Karpas-422 (cell line): ENCODE results near the gene VSTM2L. TPM values are rescaled to one million over a fixed set of nuclear protein-coding genes. Genes with fewer than 3 reads are reported as not detected.

Experiments used
- DNase-seq: peaks from one replicate; pipeline ENCODE4 v3.0.0-alpha.2; 2015
- H2AFZ ChIP-seq: fragments of 200-600 bp; sonication (generic); 2 replicates; pipeline ENCODE4 v1.6.1; 2014; ENCODE audit warnings: antibody characterized with exemption, low read length, mixed read lengths
- H3K27ac ChIP-seq: fragments of 200-600 bp; sonication (generic); 2 replicates; pipeline ENCODE4 v1.5.1; 2014; ENCODE audit warnings: mild to moderate bottlenecking, low read length, moderate library complexity
- H3K27me3 ChIP-seq: fragments of 200-600 bp; sonication (generic); 2 replicates; pipeline ENCODE4 v1.6.1; 2014; ENCODE audit warnings: low read length, mixed read lengths
- H3K36me3 ChIP-seq: fragments of 200-600 bp; sonication (generic); 2 replicates; pipeline ENCODE4 v1.6.1; 2014; ENCODE audit warnings: low read length, mixed read lengths; ENCODE audit not compliant: insufficient read depth
- H3K4me1 ChIP-seq: fragments of 200-600 bp; sonication (generic); 2 replicates; pipeline ENCODE4 v1.6.1; 2014; ENCODE audit warnings: mild to moderate bottlenecking, low read length, mixed read lengths
- H3K4me2 ChIP-seq: fragments of 200-600 bp; sonication (generic); 2 replicates; pipeline ENCODE4 v1.6.1; 2014; ENCODE audit warnings: low read length, low read depth, mild to moderate bottlenecking; ENCODE audit not compliant: poor library complexity, severe bottlenecking
- H3K4me3 ChIP-seq: fragments of 200-600 bp; sonication (generic); 2 replicates; pipeline ENCODE4 v1.5.1; 2014; ENCODE audit warnings: mild to moderate bottlenecking, antibody characterized with exemption, low read length, mixed read lengths
- H3K79me2 ChIP-seq: fragments of 200-600 bp; sonication (generic); 2 replicates; pipeline ENCODE4 v1.6.1; 2014; ENCODE audit warnings: mild to moderate bottlenecking, low read length, mixed read lengths
- H3K9ac ChIP-seq: fragments of 200-600 bp; sonication (generic); 2 replicates; pipeline ENCODE4 v1.6.0; 2014; ENCODE audit warnings: low read length
- H3K9me2 ChIP-seq: fragments of 200-600 bp; sonication (generic), shearing (Covaris generic); replicated peaks from 2 replicates; pipeline ENCODE4 v1.6.0; 2014; ENCODE audit warnings: mild to moderate bottlenecking, low read length, moderate library complexity; ENCODE audit not compliant: insufficient read depth
- H3K9me3 ChIP-seq: fragments of 300-700, 200-600 bp; sonication (generic); 2 replicates; pipeline ENCODE4 v1.6.1; 2014; ENCODE audit warnings: low read length, mixed read lengths
- H4K20me1 ChIP-seq: fragments of 200-600 bp; sonication (generic); 2 replicates; pipeline ENCODE4 v1.6.1; 2014; ENCODE audit warnings: mild to moderate bottlenecking, antibody characterized with exemption, low read length, low read depth; ENCODE audit not compliant: insufficient read depth
- total RNA-seq: library from RNA; depleted of rRNA; stranded (reverse); fragments of >200 nt; shearing (Covaris generic); gene quantifications from 2 replicates; pipeline ENCODE4 v1.2.3, GENCODE V29; 2014; ENCODE audit warnings: low replicate concordance

VSTM2L gene
- total RNA-seq, 1 experiment from 2014 or later = not detected

DNA sequence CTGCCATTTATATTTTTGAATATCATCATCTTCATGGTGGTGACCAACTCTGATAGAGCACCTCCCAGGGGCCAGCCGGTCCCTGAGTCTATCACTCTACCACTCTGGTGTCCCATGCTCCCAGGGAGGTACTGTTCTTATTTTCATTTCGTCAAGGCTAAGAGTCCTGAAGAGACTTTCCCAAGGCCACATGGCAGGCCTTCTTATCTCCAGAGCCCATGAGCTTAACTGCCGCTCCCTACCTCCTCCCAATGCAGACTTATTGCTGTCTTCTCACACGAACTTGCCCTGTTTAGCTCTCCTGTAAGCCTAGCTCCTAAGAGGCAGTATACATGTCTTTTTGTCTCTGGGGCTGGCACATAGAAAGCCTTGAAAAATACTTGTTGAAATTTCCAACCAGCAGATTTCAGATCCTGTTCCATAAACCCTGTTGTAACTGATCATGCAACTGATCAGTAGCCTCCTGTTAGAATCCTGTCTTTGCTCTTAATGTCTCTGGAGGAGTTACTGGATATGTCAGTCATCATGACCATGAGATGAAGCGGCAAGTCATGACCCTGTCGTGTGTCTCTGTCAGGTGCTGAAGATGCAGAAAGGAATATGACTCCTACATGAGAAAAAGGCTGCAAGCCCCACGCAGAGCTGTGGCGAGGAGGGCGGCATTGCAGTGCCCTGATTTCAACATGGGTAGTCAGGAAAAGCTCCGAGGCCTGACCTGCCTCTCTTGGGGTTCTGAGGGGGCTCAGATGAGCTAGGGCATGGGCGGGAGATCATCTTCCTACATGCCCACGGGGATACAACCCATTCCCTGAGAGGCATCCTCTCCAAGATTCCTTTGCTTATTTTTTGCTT lies 70.4 kb downstream of the VSTM2L start:
- H3K79me2 ChIP-seq = no peaks in the 10 kb centered on the region
- H3K4me1 ChIP-seq = no peaks in the 10 kb centered on the region
- no peak overlapping the region for H3K27ac ChIP-seq
- no peaks in the 10 kb centered on the region for H3K9me3 ChIP-seq
- no peak overlapping the region for H3K9ac ChIP-seq
- no peak overlapping the region for H2AFZ ChIP-seq
- no peaks in the 10 kb centered on the region for H3K27me3 ChIP-seq
- H4K20me1 ChIP-seq = no peaks in the 10 kb centered on the region
- DNase-seq = peak; percentile 31
- H3K4me3 ChIP-seq = no peak overlapping the region
- H3K9me2 ChIP-seq = no peaks in the 10 kb centered on the region
- H3K4me2 ChIP-seq = no peak overlapping the region
- H3K36me3 ChIP-seq = no peaks in the 10 kb centered on the region

DNA sequence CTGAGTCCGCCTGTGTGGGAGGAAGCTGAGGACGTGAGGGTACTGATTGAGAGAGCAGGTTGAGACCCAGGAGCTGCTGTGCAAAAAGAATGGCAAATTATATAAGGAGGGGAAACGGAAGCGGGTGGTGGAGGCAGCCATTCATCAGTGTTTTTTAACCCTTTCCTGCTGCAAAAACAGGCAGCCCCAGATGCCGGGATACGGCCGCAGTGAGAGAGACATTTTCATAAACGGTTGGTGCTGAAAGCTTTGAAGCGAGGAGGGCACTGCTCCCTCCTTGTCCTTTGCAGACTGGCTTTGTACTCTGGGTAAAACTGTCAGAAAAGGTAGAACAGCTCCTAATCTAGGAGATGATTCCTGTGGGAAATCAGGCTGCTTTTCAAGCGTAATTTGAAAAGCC lies 74.0 kb downstream of the VSTM2L start:
- Histone ChIP-seq H3K4me3 (no peak overlapping the region), H3K79me2 (no peaks in the 10 kb centered on the region), H3K9me2 (no peaks in the 10 kb centered on the region), H3K36me3 (no peaks in the 10 kb centered on the region), H3K4me1 (no peaks in the 10 kb centered on the region), H3K27me3 (no peaks in the 10 kb centered on the region), H3K9me3 (no peaks in the 10 kb centered on the region), H2AFZ (no peak overlapping the region), H3K9ac (no peak overlapping the region), H3K4me2 (no peak overlapping the region), H4K20me1 (no peaks in the 10 kb centered on the region), H3K27ac (no peak overlapping the region)
- no peak for DNase-seq

DNA sequence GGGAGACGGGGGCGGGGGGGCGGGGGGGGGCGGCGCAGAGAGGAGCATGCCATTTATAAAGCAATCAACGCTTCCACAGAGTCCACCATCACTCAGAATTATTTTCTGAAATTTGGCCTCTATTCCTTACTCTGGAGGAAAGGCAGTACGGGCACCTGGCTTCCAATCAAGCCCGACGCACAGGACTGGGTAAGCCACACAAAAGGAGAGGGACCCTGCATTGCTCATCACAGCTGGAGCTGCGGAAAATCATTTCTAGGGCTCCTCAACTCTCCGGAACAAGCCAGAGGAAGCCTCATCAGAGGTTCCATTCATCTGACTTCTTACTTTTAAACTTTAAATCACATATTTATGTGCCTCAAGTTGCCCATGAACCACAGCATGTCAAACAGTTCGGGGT lies 74.4 kb downstream of the VSTM2L start:
- no peak overlapping the region for H3K4me3 ChIP-seq
- H3K79me2 ChIP-seq = no peaks in the 10 kb centered on the region
- no peak for DNase-seq
- H3K27me3 ChIP-seq = no peaks in the 10 kb centered on the region
- no peak overlapping the region for H3K27ac ChIP-seq
- H3K4me2 ChIP-seq = no peak overlapping the region
- no peaks in the 10 kb centered on the region for H4K20me1 ChIP-seq
- no peak overlapping the region for H3K9ac ChIP-seq
- H3K36me3 ChIP-seq = no peaks in the 10 kb centered on the region
- no peaks in the 10 kb centered on the region for H3K4me1 ChIP-seq
- H2AFZ ChIP-seq = no peak overlapping the region
- H3K9me3 ChIP-seq = no peaks in the 10 kb centered on the region
- no peaks in the 10 kb centered on the region for H3K9me2 ChIP-seq

DNA sequence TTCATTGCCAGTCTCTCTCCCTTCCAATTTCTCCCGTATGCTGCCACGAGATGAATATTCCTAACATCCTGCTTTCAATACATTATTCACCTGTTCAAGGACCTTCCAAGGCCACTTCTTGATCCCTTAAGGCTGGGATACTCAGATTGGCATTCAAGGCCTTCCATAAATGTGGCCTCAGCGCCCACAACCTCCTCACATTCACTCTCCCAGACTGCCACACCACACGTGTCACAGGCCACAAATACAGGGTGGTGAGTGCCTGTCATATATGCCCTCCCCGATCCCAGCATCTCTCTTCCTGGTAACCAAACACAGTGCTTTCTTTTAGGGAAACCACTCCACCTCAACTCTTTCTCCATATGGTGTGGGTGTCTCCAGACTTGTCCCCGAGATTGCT lies 74.9 kb downstream of the VSTM2L start:
- Histone ChIP-seq H3K9me2 (no peaks in the 10 kb centered on the region), H3K36me3 (no peaks in the 10 kb centered on the region), H3K4me2 (no peak overlapping the region), H3K27me3 (no peaks in the 10 kb centered on the region), H3K79me2 (no peaks in the 10 kb centered on the region), H3K9me3 (no peaks in the 10 kb centered on the region), H2AFZ (no peak overlapping the region), H3K4me1 (no peaks in the 10 kb centered on the region), H3K27ac (no peak overlapping the region), H3K9ac (no peak overlapping the region), H3K4me3 (no peak overlapping the region), H4K20me1 (no peaks in the 10 kb centered on the region)
- DNase-seq = no peak

DNA sequence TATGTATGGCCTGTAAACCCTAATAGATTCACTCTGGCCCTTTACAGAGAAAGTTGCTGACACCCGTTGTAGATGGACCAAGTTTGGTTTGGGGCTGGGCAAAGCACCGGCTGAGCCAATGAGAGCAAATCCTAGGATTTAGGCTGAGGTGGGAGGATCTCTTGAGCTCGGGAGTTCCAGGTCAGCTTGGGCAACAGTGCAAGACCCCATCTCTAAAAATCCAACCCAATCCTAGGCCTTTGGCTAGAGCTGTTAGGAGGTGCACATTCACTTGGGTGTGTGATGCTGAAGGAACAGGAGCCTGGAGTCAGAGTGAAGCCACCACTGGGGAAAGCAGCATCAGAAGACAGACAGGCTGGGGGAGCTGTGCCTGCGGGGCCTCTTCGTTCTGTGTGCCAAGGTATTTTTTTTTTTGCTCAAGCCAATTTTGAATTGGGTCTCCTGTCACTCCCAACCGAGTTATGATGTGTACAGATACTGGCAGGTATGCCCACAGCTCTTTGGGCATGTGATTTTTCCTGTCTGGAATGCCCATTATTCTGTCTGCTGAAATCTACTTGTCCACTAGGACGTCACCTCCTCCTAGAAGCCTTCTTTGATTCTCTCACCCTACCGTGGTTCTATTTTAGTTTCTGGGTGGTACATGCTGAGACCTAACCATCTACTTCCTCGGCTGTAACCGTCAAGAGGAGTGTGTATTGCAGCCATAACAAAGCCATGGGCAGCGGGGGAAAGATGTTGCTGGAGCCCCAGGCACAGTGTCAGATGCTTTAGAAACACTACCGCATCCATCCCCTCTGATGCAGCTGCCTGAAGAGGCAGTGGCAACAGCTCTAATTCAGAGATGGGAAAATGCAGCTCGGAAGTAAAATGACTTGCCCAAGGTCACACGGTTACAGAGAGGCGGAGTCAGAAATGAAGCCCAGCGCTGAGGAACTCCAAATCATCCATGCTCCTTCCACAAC lies 76.4 kb downstream of the VSTM2L start:
- Histone ChIP-seq H3K4me3 (no peak overlapping the region), H3K27me3 (no peaks in the 10 kb centered on the region), H3K9me2 (no peaks in the 10 kb centered on the region), H3K27ac (no peak overlapping the region), H3K79me2 (no peaks in the 10 kb centered on the region), H2AFZ (no peak overlapping the region), H3K4me1 (no peaks in the 10 kb centered on the region), H4K20me1 (no peaks in the 10 kb centered on the region), H3K36me3 (no peaks in the 10 kb centered on the region), H3K9ac (no peak overlapping the region), H3K9me3 (no peaks in the 10 kb centered on the region), H3K4me2 (no peak overlapping the region)
- DNase-seq = no peak

DNA sequence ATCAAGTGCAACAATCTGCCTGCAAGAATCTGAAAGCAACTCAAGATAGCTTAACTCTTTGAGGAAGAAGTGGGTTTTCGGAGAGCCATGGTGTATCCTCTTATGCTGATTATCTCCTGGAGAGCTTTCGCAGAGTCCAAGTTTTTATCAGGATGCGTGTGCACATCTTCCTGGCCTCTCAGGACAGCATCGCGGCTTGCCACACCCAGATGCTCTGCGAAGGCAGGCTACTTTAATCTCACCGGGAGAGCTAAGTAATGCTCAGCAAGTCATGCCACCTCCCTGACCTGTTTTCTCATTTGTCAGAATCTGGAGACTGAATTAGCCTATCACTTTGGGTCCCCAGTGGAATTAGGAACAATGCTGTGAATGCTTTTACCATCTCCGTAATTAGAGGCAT lies 77.5 kb downstream of the VSTM2L start:
- H3K4me2 ChIP-seq = no peak overlapping the region
- DNase-seq = no peak
- no peaks in the 10 kb centered on the region for H3K79me2 ChIP-seq
- H3K27me3 ChIP-seq = no peaks in the 10 kb centered on the region
- H3K9me2 ChIP-seq = no peaks in the 10 kb centered on the region
- H3K27ac ChIP-seq = no peak overlapping the region
- H3K4me1 ChIP-seq = no peaks in the 10 kb centered on the region
- H3K36me3 ChIP-seq = no peaks in the 10 kb centered on the region
- H3K9me3 ChIP-seq = no peaks in the 10 kb centered on the region
- no peak overlapping the region for H3K4me3 ChIP-seq
- no peak overlapping the region for H2AFZ ChIP-seq
- no peak overlapping the region for H3K9ac ChIP-seq
- no peaks in the 10 kb centered on the region for H4K20me1 ChIP-seq

DNA sequence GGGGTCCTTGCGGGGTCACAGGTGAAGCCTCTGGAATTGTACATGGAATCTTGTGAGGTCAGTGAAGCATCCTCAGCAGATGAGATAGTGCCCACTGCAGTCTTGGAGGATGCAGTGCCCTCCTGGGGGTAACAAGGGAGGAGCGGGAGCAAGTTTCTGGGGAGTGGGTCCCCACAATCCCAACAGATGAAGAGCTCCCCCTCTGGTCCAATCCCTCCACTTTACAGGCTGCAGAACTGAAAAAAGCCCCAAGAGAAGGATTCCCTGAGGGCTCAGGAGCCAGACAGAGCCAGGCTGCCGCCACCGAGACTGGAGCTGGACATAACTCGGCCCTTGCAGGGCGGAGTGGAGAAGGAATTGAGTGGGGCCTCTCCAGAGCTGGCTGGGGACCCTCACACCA lies 77.9 kb downstream of the VSTM2L start:
- H3K27me3 ChIP-seq = no peaks in the 10 kb centered on the region
- no peaks in the 10 kb centered on the region for H3K9me3 ChIP-seq
- H4K20me1 ChIP-seq = no peaks in the 10 kb centered on the region
- H3K4me2 ChIP-seq = no peak overlapping the region
- no peak overlapping the region for H2AFZ ChIP-seq
- no peaks in the 10 kb centered on the region for H3K79me2 ChIP-seq
- no peak overlapping the region for H3K9ac ChIP-seq
- no peaks in the 10 kb centered on the region for H3K9me2 ChIP-seq
- H3K4me1 ChIP-seq = no peaks in the 10 kb centered on the region
- H3K36me3 ChIP-seq = no peaks in the 10 kb centered on the region
- no peak overlapping the region for H3K4me3 ChIP-seq
- no peak for DNase-seq
- no peak overlapping the region for H3K27ac ChIP-seq

DNA sequence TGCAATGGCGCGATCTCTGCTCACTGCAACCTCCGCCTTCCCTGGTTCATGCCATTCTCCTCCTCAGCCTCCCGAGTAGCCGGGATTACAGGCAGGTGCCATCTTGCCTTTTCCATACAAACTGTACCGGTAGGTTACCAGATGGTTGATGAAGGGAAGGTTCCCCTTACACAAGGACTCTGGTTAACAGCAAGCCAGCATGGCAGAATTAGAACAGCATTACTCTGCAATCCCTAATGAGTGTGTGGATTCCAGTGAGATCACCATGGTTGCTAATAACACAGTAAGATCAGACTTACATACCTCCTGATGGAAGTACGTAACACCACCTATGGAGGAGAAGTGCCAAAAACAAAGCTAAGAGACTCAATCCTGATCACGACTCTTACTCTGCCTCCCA lies 78.6 kb downstream of the VSTM2L start:
- no peak overlapping the region for H3K4me3 ChIP-seq
- no peak overlapping the region for H3K4me2 ChIP-seq
- no peak for DNase-seq
- H3K9me2 ChIP-seq = no peaks in the 10 kb centered on the region
- H4K20me1 ChIP-seq = no peaks in the 10 kb centered on the region
- H3K4me1 ChIP-seq = no peaks in the 10 kb centered on the region
- no peaks in the 10 kb centered on the region for H3K27me3 ChIP-seq
- H3K27ac ChIP-seq = no peak overlapping the region
- H3K9ac ChIP-seq = no peak overlapping the region
- no peaks in the 10 kb centered on the region for H3K9me3 ChIP-seq
- no peak overlapping the region for H2AFZ ChIP-seq
- no peaks in the 10 kb centered on the region for H3K79me2 ChIP-seq
- no peaks in the 10 kb centered on the region for H3K36me3 ChIP-seq
